MM.1S (cell line): Measurements from ENCODE around the gene FYCO1.

Experiments used
- DNase-seq: peaks from one replicate; pipeline ENCODE4 v3.0.0-alpha.2; 2015
- H2AFZ ChIP-seq: fragments of 300-600 bp; sonication (generic); 2 replicates; pipeline ENCODE4 v1.6.0; 2016; ENCODE audit warnings: antibody characterized with exemption, low read length
- H3F3A ChIP-seq: fragments of 300-600 bp; sonication (generic); 2 replicates; pipeline ENCODE4 v1.6.1; 2016; ENCODE audit warnings: mild to moderate bottlenecking, antibody characterized with exemption, low read length, moderate library complexity, mixed read lengths; ENCODE audit not compliant: insufficient read depth
- H3K27ac ChIP-seq: fragments of 300-600 bp; sonication (generic); 2 replicates; pipeline ENCODE4 v1.5.1; 2016; ENCODE audit warnings: mild to moderate bottlenecking, low read length
- H3K27me3 ChIP-seq: fragments of 300-600 bp; sonication (generic); replicated peaks from 2 replicates; pipeline ENCODE4 v1.6.0; 2016; ENCODE audit warnings: low read length; ENCODE audit not compliant: insufficient read depth
- H3K36me3 ChIP-seq: fragments of 300-600 bp; sonication (generic); replicated peaks from 2 replicates; pipeline ENCODE4 v1.6.1; 2016; ENCODE audit warnings: mild to moderate bottlenecking, low read length, mixed read lengths; ENCODE audit not compliant: insufficient read depth
- H3K4me1 ChIP-seq: fragments of 300-600 bp; sonication (generic); 2 replicates; pipeline ENCODE4 v1.6.1; 2016; ENCODE audit warnings: low read length, mixed read lengths
- H3K4me2 ChIP-seq: fragments of 300-600 bp; sonication (generic); 2 replicates; pipeline ENCODE4 v1.6.0; 2016; ENCODE audit warnings: low read depth, low read length
- H3K4me3 ChIP-seq: fragments of 300-600 bp; sonication (generic); 2 replicates; pipeline ENCODE4 v1.5.1; 2016; ENCODE audit warnings: low read length, mixed read lengths
- H3K79me2 ChIP-seq: fragments of 300-600 bp; sonication (generic); 2 replicates; pipeline ENCODE4 v1.6.1; 2016; ENCODE audit warnings: mixed run types, low read length, mixed read lengths
- H3K9ac ChIP-seq: fragments of 300-600 bp; sonication (generic); 2 replicates; pipeline ENCODE4 v1.6.1; 2016; ENCODE audit warnings: low read length, mixed read lengths
- H3K9me2 ChIP-seq: fragments of 300-600 bp; sonication (generic); replicated peaks from 2 replicates; pipeline ENCODE4 v1.6.1; 2016; ENCODE audit warnings: mild to moderate bottlenecking, low read length, mixed read lengths; ENCODE audit not compliant: insufficient read depth
- H3K9me3 ChIP-seq: fragments of 300-600 bp; sonication (generic); replicated peaks from 2 replicates; pipeline ENCODE4 v1.6.1; 2016; ENCODE audit warnings: mild to moderate bottlenecking, low read length, mixed read lengths; ENCODE audit not compliant: insufficient read depth
- H4K20me1 ChIP-seq: fragments of 300-600 bp; sonication (generic); 2 replicates; pipeline ENCODE4 v1.6.1; 2016; ENCODE audit warnings: mild to moderate bottlenecking, low read length, moderate library complexity, mixed read lengths; ENCODE audit not compliant: insufficient read depth
- EZH2 ChIP-seq: fragments of 300-600 bp; sonication (generic); optimal IDR thresholded peaks from 2 replicates; pipeline ENCODE3; 2017; ENCODE audit warnings: low read depth, mild to moderate bottlenecking, antibody characterized with exemption, low read length, mixed read lengths
- EZH2phosphoT487 ChIP-seq: fragments of 300-600 bp; sonication (generic); IDR thresholded peaks from 2 replicates; pipeline ENCODE4 v1.6.1; 2018; ENCODE audit warnings: antibody characterized with exemption, low read length
- TF ChIP-seq, protein P1 (sequence below): fragments of 300-600 bp; sonication (generic); IDR thresholded peaks from 2 replicates; pipeline ENCODE4 v1.5.1; 2016; ENCODE audit warnings: antibody characterized with exemption, low read length, mixed read lengths

FYCO1 gene

GRCh38 chr3:45948881-45949280, 46.7 kb downstream of the FYCO1 start:
- Histone ChIP-seq H3K4me3 (no peak overlapping the region), H3K79me2 (no peaks in the 10 kb centered on the region), H3K9ac (no peak overlapping the region), H3K9me2 (no peaks in the 10 kb centered on the region), H3K36me3 (no peaks in the 10 kb centered on the region), H2AFZ (no peak overlapping the region), H3F3A (no peaks in the 10 kb centered on the region), H4K20me1 (no peaks in the 10 kb centered on the region; the same call in 1 of the 2 replicates), H3K27me3 (no peaks in the 10 kb centered on the region), H3K9me3 (no peaks in the 10 kb centered on the region), H3K4me2 (no peak overlapping the region), H3K27ac (no peak overlapping the region), H3K4me1 (no peaks in the 10 kb centered on the region)
- DNase-seq: no peak
- TF ChIP-seq, protein P1, sequence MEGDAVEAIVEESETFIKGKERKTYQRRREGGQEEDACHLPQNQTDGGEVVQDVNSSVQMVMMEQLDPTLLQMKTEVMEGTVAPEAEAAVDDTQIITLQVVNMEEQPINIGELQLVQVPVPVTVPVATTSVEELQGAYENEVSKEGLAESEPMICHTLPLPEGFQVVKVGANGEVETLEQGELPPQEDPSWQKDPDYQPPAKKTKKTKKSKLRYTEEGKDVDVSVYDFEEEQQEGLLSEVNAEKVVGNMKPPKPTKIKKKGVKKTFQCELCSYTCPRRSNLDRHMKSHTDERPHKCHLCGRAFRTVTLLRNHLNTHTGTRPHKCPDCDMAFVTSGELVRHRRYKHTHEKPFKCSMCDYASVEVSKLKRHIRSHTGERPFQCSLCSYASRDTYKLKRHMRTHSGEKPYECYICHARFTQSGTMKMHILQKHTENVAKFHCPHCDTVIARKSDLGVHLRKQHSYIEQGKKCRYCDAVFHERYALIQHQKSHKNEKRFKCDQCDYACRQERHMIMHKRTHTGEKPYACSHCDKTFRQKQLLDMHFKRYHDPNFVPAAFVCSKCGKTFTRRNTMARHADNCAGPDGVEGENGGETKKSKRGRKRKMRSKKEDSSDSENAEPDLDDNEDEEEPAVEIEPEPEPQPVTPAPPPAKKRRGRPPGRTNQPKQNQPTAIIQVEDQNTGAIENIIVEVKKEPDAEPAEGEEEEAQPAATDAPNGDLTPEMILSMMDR: no peak

DNA sequence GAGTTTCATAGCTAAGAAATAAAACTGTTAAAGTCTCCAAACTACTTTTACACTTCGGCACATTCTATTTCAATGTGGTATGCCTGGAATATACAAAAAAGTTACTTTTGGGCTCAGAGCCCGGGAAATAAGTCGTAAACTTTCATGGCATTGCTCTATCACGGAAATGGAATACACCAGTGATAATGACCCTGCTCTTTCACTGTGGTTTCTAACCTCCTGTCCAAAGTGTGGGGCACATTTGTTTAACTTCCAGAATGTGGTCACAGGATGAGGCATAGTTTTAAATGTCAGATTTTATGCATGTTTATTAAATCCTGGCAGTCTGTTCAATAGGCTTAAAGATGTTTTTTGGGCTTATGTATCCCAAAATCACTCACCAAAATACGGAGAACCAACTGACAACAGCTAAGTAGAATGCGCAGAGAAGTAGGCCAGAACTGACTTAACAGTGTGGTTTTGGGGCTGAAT, 47.3 kb downstream of the FYCO1 start:
- no peak overlapping the region for H3K4me2 ChIP-seq

GRCh38 chr3:45947361-45947760, 48.3 kb downstream of the FYCO1 start:
- Histone ChIP-seq H3F3A (no peaks in the 10 kb centered on the region), H2AFZ (no peak overlapping the region), H3K27ac (no peak overlapping the region), H3K4me2 (no peak overlapping the region), H3K4me1 (no peaks in the 10 kb centered on the region), H3K36me3 (no peaks in the 10 kb centered on the region), H3K9ac (no peak overlapping the region), H4K20me1 (no peaks in the 10 kb centered on the region; the same call in 1 of the 2 replicates), H3K79me2 (no peaks in the 10 kb centered on the region), H3K27me3 (no peaks in the 10 kb centered on the region), H3K9me2 (no peaks in the 10 kb centered on the region), H3K9me3 (no peaks in the 10 kb centered on the region), H3K4me3 (no peak overlapping the region)
- DNase-seq: no peak
- TF ChIP-seq EZH2: no peak
- TF ChIP-seq EZH2phosphoT487: no peak
- TF ChIP-seq, protein P1: no peak

More for the DNA sequence above, 47.3 kb downstream of the FYCO1 start:
- Histone ChIP-seq H3K27me3 (no peaks in the 10 kb centered on the region), H4K20me1 (no peaks in the 10 kb centered on the region; the same call in 1 of the 2 replicates), H3K27ac (no peak overlapping the region), H3F3A (no peaks in the 10 kb centered on the region), H3K4me1 (no peaks in the 10 kb centered on the region), H3K9ac (no peak overlapping the region), H3K36me3 (no peaks in the 10 kb centered on the region), H2AFZ (no peak overlapping the region), H3K9me2 (no peaks in the 10 kb centered on the region), H3K79me2 (no peaks in the 10 kb centered on the region), H3K9me3 (no peaks in the 10 kb centered on the region), H3K4me3 (no peak overlapping the region)
- no peak for DNase-seq
- TF ChIP-seq EZH2 (no peak), EZH2phosphoT487 (no peak)
- TF ChIP-seq, protein P1: no peak
